Measurements from ENCODE around the gene HRH2.

Gene HRH2

GRCh38 chr5:175621971-175622370, 35.9 kb upstream of the HRH2 start:
- Histone ChIP-seq H3K4me3 (no peak overlapping the region), H3K36me3 (no peaks in the 10 kb centered on the region), H3K4me2 (no peak overlapping the region), H3K27ac (no peak overlapping the region), H3K4me1 (0 out of 2 replicates have a peak, but pooled peaks cover 3% of the 10 kb centered on the region), H4K20me1 (no peaks in the 10 kb centered on the region), H3K27me3 (no peaks in the 10 kb centered on the region), H3K9ac (no peak overlapping the region), H3K9me3 (peaks cover 26% of the 10 kb centered on the region)
- TF ChIP-seq Cebpa-rat (IDR thresholded peaks at IDR 0.05): no peak

GRCh38 chr5:175623088-175623487, 34.8 kb upstream of the HRH2 start:
- Histone ChIP-seq H3K9ac (no peak overlapping the region), H3K36me3 (no peaks in the 10 kb centered on the region), H3K27me3 (no peaks in the 10 kb centered on the region), H4K20me1 (no peaks in the 10 kb centered on the region), H3K4me2 (no peak overlapping the region), H3K9me3 (peaks cover 26% of the 10 kb centered on the region), H3K27ac (no peak overlapping the region), H3K4me1 (no peaks in the 10 kb centered on the region), H3K4me3 (no peak overlapping the region)
- no peak for TF ChIP-seq Cebpa-rat (IDR thresholded peaks at IDR 0.05)

- H3K9me3 ChIP-seq: peaks cover 26% of the 10 kb centered on the region
- H3K4me1 ChIP-seq: no peaks in the 10 kb centered on the region
- no peak overlapping the region for H3K4me2 ChIP-seq
- H3K36me3 ChIP-seq: no peaks in the 10 kb centered on the region
- H3K4me3 ChIP-seq: no peak overlapping the region
- no peak overlapping the region for H3K27ac ChIP-seq
- no peaks in the 10 kb centered on the region for H4K20me1 ChIP-seq
- no peaks in the 10 kb centered on the region for H3K27me3 ChIP-seq
- no peak for TF ChIP-seq Cebpa-rat (IDR thresholded peaks at IDR 0.05)
- no peak overlapping the region for H3K9ac ChIP-seq
Observed at GRCh38 chr5:175624316-175624715, 33.6 kb upstream of the HRH2 start.

GRCh38 chr5:175627005-175627404, 30.9 kb upstream of the HRH2 start:
- Histone ChIP-seq H3K9ac (no peak overlapping the region), H3K27ac (no peak overlapping the region), H3K4me2 (no peak overlapping the region), H4K20me1 (no peaks in the 10 kb centered on the region), H3K36me3 (no peaks in the 10 kb centered on the region), H3K4me1 (no peaks in the 10 kb centered on the region), H3K9me3 (peaks cover 27% of the 10 kb centered on the region), H3K27me3 (no peaks in the 10 kb centered on the region), H3K4me3 (no peak overlapping the region)
- TF ChIP-seq Cebpa-rat (IDR thresholded peaks at IDR 0.05): no peak

GRCh38 chr5:175627739-175628138, 30.1 kb upstream of the HRH2 start:
- Histone ChIP-seq H3K4me2 (no peak overlapping the region), H3K4me3 (no peak overlapping the region)

GRCh38 chr5:175628668-175629067, 29.2 kb upstream of the HRH2 start:
- H3K27ac ChIP-seq: no peak overlapping the region
- peaks cover 26% of the 10 kb centered on the region for H3K9me3 ChIP-seq
- H3K27me3 ChIP-seq: no peaks in the 10 kb centered on the region
- H3K4me3 ChIP-seq: no peak overlapping the region
- H4K20me1 ChIP-seq: no peaks in the 10 kb centered on the region
- H3K9ac ChIP-seq: no peak overlapping the region
- TF ChIP-seq Cebpa-rat (IDR thresholded peaks at IDR 0.05): no peak
- no peaks in the 10 kb centered on the region for H3K4me1 ChIP-seq
- no peak overlapping the region for H3K4me2 ChIP-seq
- H3K36me3 ChIP-seq: no peaks in the 10 kb centered on the region

More at GRCh38 chr5:175627739-175628138, 30.1 kb upstream of the HRH2 start:
- Histone ChIP-seq H3K4me1 (no peaks in the 10 kb centered on the region), H3K9ac (no peak overlapping the region), H3K27ac (no peak overlapping the region), H4K20me1 (no peaks in the 10 kb centered on the region), H3K27me3 (no peaks in the 10 kb centered on the region), H3K9me3 (peaks cover 26% of the 10 kb centered on the region), H3K36me3 (no peaks in the 10 kb centered on the region)
- no peak for TF ChIP-seq Cebpa-rat (IDR thresholded peaks at IDR 0.05)

- Histone ChIP-seq H4K20me1 (no peaks in the 10 kb centered on the region), H3K9me3 (peaks cover 26% of the 10 kb centered on the region), H3K36me3 (no peaks in the 10 kb centered on the region), H3K9ac (no peak overlapping the region), H3K4me3 (no peak overlapping the region), H3K27ac (no peak overlapping the region), H3K4me1 (no peaks in the 10 kb centered on the region), H3K4me2 (no peak overlapping the region), H3K27me3 (no peaks in the 10 kb centered on the region)
- no peak for TF ChIP-seq Cebpa-rat (IDR thresholded peaks at IDR 0.05)
Observed at GRCh38 chr5:175629261-175629660, 28.6 kb upstream of the HRH2 start.

GRCh38 chr5:175629793-175630192, 28.1 kb upstream of the HRH2 start:
- Histone ChIP-seq H3K36me3 (no peaks in the 10 kb centered on the region), H3K4me2 (no peak overlapping the region), H4K20me1 (no peaks in the 10 kb centered on the region), H3K9me3 (peaks cover 26% of the 10 kb centered on the region), H3K9ac (no peak overlapping the region), H3K4me1 (no peaks in the 10 kb centered on the region), H3K27me3 (no peaks in the 10 kb centered on the region), H3K27ac (no peak overlapping the region), H3K4me3 (no peak overlapping the region)
- TF ChIP-seq Cebpa-rat (IDR thresholded peaks at IDR 0.05): no peak

- no peak overlapping the region for H3K9ac ChIP-seq
- no peak overlapping the region for H3K27ac ChIP-seq
- H3K4me1 ChIP-seq: peaks cover 14% of the 10 kb centered on the region
- no peaks in the 10 kb centered on the region for H4K20me1 ChIP-seq
- no peaks in the 10 kb centered on the region for H3K36me3 ChIP-seq
- H3K4me2 ChIP-seq: no peak overlapping the region
- TF ChIP-seq Cebpa-rat (IDR thresholded peaks at IDR 0.05): no peak
- no peaks in the 10 kb centered on the region for H3K27me3 ChIP-seq
- H3K4me3 ChIP-seq: no peak overlapping the region
- no peaks in the 10 kb centered on the region for H3K9me3 ChIP-seq
Observed at GRCh38 chr5:175635854-175636584, 21.9 kb upstream of the HRH2 start.

GRCh38 chr5:175638305-175638704, 19.6 kb upstream of the HRH2 start:
- Histone ChIP-seq H3K27ac (no peak overlapping the region), H3K9ac (no peak overlapping the region), H3K9me3 (no peaks in the 10 kb centered on the region), H3K4me1 (peaks cover 14% of the 10 kb centered on the region), H3K4me3 (no peak overlapping the region), H3K27me3 (no peaks in the 10 kb centered on the region), H3K36me3 (no peaks in the 10 kb centered on the region), H3K4me2 (no peak overlapping the region), H4K20me1 (no peaks in the 10 kb centered on the region)
- no peak for TF ChIP-seq Cebpa-rat (IDR thresholded peaks at IDR 0.05)
